Measurements from ENCODE around the gene GALNTL6.

DNA sequence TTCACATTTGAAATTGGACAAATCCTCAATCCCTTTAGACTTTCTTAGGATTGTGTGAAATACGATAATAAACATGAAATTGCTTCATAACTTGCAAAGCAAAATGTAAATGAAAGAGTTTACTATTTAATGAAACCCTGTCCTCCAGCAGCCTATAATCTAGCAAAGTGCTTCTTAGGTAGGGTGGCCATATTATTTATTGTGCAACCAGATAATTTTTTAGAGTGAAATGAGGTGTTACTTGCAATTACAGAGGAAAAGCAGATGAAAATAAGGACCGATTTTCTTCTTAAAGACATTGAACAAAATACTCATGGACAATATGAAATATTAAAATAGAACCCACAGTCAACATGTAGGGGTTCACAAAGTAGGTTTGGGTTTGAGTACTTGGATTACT, 1239.2 kb downstream of the GALNTL6 start:
- TF ChIP-seq, protein P1, sequence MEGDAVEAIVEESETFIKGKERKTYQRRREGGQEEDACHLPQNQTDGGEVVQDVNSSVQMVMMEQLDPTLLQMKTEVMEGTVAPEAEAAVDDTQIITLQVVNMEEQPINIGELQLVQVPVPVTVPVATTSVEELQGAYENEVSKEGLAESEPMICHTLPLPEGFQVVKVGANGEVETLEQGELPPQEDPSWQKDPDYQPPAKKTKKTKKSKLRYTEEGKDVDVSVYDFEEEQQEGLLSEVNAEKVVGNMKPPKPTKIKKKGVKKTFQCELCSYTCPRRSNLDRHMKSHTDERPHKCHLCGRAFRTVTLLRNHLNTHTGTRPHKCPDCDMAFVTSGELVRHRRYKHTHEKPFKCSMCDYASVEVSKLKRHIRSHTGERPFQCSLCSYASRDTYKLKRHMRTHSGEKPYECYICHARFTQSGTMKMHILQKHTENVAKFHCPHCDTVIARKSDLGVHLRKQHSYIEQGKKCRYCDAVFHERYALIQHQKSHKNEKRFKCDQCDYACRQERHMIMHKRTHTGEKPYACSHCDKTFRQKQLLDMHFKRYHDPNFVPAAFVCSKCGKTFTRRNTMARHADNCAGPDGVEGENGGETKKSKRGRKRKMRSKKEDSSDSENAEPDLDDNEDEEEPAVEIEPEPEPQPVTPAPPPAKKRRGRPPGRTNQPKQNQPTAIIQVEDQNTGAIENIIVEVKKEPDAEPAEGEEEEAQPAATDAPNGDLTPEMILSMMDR (IDR thresholded peaks at IDR 0.05; ENCODE audit: insufficient read depth, low read length, poor library complexity, severe bottlenecking): no peak
- TF ChIP-seq EZH2phosphoT487 (conservative IDR thresholded peaks at IDR 0.05; ENCODE audit: low read length): no peak
